ENCODE results near the gene PHC2.

- no peak for TF ChIP-seq CTCF (IDR thresholded peaks at IDR 0.05)
- no peak for TF ChIP-seq EZH2 (IDR thresholded peaks at IDR 0.05)
- no peak for TF ChIP-seq EZH2phosphoT487 (IDR thresholded peaks at IDR 0.05)
Measured at GRCh38 chr1:33390542-33390941, 40.4 kb downstream of the PHC2 start.
